DOHH2 (cell line): ENCODE results near the gene SPOCK1.

Experiments used
- EZH2phosphoT487 ChIP-seq: fragments of 200-600 bp; sonication (generic); IDR thresholded peaks from 2 replicates; pipeline ENCODE4 v1.6.1; 2017; ENCODE audit warnings: borderline replicate concordance, mild to moderate bottlenecking, antibody characterized with exemption, low read length, moderate library complexity, mixed read lengths
- TF ChIP-seq, protein P1 (sequence below): fragments of 200-600 bp; sonication (generic); IDR thresholded peaks from one replicate; pipeline ENCODE4 v1.5.1; 2014; ENCODE audit warnings: antibody characterized with exemption, mild to moderate bottlenecking, low read depth, low read length; ENCODE audit not compliant: poor library complexity, severe bottlenecking

DNA sequence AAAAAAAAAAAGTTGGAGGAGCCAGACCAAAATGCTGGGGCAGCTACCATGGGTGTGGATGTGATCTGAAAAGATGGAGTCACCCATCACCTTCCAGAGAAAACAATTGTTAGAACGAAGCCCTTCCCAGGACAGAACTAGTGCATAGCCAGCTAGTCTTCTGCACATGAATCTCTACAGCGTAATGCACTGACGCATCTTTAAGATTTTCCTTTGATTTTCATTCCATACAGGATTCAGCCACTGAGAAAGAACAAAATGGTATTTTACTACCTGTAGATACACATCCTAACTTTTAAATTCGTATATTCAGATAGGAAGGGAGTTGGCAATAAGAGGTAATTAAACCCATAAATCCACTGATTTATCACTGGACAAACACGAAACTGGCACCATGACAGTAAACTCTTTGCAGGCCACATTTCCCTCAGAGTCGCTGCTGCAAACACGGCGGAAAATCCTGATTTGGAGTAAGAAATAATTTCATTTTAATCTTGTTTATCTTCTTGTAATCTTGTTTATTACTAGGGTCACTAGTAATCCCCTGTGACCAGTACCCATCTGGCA is 206.6 kb downstream of the SPOCK1 start:
- TF ChIP-seq, protein P1, sequence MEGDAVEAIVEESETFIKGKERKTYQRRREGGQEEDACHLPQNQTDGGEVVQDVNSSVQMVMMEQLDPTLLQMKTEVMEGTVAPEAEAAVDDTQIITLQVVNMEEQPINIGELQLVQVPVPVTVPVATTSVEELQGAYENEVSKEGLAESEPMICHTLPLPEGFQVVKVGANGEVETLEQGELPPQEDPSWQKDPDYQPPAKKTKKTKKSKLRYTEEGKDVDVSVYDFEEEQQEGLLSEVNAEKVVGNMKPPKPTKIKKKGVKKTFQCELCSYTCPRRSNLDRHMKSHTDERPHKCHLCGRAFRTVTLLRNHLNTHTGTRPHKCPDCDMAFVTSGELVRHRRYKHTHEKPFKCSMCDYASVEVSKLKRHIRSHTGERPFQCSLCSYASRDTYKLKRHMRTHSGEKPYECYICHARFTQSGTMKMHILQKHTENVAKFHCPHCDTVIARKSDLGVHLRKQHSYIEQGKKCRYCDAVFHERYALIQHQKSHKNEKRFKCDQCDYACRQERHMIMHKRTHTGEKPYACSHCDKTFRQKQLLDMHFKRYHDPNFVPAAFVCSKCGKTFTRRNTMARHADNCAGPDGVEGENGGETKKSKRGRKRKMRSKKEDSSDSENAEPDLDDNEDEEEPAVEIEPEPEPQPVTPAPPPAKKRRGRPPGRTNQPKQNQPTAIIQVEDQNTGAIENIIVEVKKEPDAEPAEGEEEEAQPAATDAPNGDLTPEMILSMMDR = no peak
- no peak for TF ChIP-seq EZH2phosphoT487
